Measurements from ENCODE around the gene CCDC43.

GRCh38 chr17:44708401-44709263 is 19.1 kb upstream of the CCDC43 start, which contains the start of gene DBF4B:
- TF ChIP-seq POLR2A (IDR thresholded peaks at IDR 0.05; ENCODE audit: low read depth, low read length) (peak; percentile 55; the same call in 1 of the 2 replicates), TAF1 (IDR thresholded peaks at IDR 0.05; ENCODE audit: borderline replicate concordance, low read depth, low read length) (no peak; the same call in 1 of the 2 replicates)
